Activated naive CD8-positive, alpha-beta T cell treated with anti-CD3 and anti-CD28 coated beads, Interleukin-2, amount 50 U/mL, for 16 hours (primary cell): Measurements from ENCODE around the gene LORICRIN.

ENCODE experiments used
- DNase-seq: peaks from one replicate; pipeline ENCODE4 v3.0.0-alpha.2; 2020; ENCODE audit warnings: low read depth, low spot score

The LORICRIN gene

DNA sequence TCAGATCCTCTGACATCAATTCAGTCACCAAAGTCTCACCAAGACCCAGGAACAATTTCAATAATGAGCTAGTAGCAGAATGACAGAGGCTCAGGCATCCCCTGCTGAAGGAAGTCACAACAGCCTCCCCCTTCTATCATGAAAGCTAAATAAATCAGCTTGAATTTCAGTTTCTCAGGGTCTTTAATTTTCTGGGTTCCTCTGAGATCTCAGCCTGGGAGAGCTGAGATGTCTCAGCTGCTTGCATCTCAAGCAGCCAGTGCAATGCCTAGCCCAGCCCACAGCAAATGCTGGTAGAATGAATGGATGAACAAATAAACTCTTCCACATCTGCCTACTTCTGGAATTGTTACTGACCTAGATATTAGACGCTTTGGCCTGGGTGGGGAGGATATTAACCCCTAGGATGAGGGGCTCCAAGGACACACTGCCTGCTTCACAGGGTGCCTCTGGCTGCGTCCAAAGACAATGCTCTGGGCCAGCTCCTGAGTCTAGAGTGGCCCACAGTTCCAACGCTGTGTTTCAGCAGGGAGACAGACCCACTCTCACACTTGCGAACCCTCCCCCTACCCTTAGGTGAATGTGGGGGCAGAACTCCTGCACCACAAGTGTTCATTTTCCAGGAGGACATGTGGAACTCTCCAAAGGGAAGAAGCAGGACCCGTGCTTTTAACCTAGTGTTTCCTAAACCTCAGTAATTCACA lies 11.2 kb upstream of the LORICRIN start:
- no peak for DNase-seq

- DNase-seq: no peak
Measured at GRCh38 chr1:153250166-153250565, 9.3 kb upstream of the LORICRIN start.

- DNase-seq: no peak
Measured at GRCh38 chr1:153251087-153251486, 8.4 kb upstream of the LORICRIN start.

- no peak for DNase-seq
Measured at GRCh38 chr1:153251562-153251961, 7.9 kb upstream of the LORICRIN start.

DNA sequence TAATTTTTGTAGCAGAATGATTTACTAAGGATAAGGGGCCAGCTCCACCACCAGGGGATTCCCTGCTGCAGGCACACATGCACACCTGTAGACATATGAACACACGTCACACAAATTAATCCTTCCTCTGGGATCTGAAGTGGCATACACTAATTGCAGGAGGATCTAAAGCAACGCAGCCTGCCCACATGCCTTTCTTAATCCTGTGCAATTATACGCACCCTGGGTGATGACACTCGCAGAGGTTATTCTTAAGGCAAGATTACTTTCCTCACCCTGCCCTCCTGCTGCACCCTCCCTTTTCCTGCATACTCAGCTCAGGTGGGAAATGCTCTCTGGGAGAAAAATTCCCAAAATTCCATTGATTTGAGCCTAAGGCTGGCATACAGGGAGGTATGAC lies 7.5 kb upstream of the LORICRIN start:
- no peak for DNase-seq

GRCh38 chr1:153253076-153253475 lies 6.4 kb upstream of the LORICRIN start:
- no peak for DNase-seq

GRCh38 chr1:153253693-153254092 lies 5.8 kb upstream of the LORICRIN start:
- no peak for DNase-seq

DNA sequence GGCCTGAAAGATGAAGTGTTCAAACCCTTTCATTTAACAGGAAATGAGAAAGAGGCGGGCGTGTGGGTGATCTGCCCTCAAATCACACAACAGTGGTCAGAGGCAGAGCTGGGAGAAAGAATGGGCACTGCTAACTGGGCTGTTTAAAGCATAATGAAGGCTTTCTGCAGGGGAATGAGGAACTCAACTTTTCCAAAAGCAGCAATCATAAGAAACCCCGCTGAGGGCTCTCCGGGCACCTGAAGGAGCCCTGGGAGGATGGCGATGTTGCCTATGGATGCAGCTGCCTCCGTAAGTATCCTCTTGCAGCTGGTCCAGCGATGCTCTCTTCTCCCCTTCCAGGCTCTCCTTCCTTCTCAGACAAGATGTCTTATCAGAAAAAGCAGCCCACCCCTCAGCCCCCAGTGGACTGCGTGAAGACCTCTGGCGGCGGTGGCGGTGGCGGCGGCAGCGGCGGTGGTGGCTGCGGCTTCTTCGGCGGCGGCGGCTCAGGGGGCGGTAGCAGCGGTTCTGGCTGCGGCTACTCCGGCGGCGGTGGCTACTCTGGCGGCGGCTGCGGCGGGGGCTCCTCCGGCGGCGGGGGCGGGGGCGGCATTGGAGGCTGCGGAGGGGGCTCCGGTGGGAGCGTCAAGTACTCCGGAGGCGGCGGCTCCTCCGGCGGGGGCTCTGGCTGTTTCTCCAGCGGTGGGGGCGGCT lies 1.2 kb downstream of the LORICRIN start:
- DNase-seq: no peak

GRCh38 chr1:153261281-153262069 lies 2.0 kb downstream of the LORICRIN start:
- DNase-seq: no peak

- no peak for DNase-seq
Measured at GRCh38 chr1:153262070-153262366, 2.5 kb downstream of the LORICRIN start.

DNA sequence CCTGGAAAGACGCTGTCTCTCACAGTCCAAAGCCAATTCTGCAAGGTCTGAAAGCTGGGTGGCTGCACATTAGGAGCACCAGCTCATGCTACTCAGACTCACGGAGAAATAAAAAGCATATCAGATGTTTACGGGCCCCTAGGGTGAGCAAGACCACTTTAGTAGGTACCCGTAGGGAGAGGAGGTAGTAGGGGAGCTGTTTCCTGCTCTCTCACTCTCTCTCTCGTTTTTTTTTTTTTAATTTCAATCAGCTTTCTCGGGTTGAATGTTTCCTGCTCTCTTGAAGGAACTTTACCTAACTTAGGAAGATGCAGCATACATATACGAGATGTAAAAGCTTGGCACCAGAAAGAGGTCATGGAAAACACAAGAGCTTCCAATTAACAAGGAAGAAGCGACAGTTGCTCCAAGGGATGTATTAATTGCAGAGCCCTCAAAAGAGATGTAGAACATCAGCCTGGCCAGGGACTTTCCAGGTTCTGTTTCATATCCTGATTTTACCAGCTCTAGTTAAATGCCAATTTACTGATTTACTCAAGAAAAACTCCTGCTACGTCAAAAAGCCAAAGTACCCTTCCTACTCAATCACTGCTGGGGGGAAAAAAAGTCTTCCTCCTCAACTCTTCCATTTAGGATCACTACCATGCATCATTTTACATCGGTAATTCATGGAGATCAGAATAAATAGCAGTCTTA lies 3.1 kb downstream of the LORICRIN start:
- DNase-seq: no peak

- DNase-seq: no peak
Measured at GRCh38 chr1:153265457-153265856, 6.0 kb downstream of the LORICRIN start.

- no peak for DNase-seq
Measured at GRCh38 chr1:153271711-153272110, 12.2 kb downstream of the LORICRIN start.

DNA sequence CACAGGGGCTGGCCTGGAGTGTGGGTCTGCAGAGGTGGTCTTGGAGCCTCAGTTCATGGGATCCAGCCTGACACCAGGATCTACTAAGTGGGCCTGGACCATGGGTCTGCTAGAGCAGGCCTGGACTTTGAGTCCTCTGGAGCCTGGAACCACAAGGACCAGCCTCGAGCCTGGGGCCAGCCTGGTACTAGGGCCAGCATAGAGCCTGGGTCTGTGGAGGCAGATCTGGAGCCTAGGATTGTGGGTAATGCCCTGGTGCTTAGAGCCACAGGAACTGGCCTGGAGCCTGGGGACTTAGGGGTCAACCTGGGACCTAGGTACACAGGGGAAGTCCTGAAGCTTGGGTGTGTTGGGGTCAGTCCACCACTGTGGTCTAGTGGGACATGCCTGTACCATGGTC lies 12.7 kb downstream of the LORICRIN start:
- no peak for DNase-seq

DNA sequence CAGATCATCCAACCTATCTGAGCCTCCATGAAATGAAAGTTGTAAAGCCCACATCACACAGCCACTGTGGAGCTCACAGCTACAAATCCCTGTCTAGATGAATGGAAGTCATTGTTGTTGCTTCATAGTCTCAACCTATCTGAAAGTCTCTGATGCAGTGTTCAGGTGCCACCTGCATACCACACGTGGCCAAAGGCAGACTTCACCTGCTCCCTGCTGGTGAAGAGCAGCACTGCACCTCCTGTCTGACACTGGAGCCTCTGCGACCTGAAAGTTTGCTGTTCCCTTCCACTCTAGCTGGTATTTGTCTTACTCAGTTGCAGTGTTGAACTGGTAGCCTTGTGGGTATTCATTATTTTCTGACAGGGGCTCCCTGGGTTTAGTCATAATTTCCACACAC lies 18.4 kb downstream of the LORICRIN start:
- DNase-seq: no peak

DNA sequence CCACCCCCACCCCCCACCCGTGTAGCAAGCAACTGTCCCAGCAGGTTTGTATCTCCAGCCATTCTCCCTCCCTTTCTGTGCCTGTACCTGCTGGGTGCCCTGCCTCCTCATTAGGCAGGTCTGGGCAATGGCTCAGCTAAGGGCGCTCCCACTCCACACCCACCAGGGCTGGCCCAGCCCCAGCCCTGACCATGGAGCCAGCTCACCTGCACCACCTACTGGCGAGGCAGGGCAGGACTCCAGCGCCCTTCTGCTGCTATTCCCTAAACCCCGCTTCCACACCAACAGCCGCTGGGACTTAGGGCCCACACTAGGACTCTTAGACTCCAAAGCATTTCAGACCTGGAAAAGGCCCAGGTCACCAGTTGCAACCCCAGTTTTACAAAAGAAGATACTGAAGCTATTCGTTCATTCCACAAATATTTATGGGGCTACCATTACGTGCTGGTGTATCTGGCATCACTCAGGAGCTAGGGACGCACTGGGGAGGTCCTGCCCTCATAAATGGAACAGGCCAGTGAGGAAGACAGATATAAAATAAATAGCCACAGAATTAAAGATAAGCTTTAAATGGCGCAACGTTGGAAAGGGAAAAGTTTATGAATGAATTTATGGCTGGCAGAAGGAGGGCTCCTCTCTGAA lies 29.3 kb downstream of the LORICRIN start:
- no peak for DNase-seq

GRCh38 chr1:153291514-153291913 lies 32.0 kb downstream of the LORICRIN start:
- DNase-seq: no peak

DNA sequence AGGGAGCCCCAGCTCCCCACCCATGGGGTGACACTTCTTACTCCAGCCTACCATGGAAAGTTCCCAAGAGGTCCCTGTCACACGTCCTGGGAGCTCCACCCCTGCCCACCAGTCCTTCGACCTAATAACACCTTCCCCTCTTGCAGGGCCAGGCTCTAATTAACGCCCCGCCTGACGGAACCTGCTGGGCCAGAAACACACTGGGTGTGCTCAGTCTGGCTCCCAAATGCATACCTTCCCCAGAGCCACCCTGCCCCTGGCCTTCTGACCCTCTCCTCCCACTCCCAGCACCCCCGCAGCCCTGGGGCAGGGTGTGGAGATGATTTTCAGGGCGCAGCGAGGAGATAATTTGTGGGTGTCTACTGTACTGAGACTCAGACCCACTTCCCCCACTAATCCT lies 32.7 kb downstream of the LORICRIN start:
- DNase-seq: no peak

DNA sequence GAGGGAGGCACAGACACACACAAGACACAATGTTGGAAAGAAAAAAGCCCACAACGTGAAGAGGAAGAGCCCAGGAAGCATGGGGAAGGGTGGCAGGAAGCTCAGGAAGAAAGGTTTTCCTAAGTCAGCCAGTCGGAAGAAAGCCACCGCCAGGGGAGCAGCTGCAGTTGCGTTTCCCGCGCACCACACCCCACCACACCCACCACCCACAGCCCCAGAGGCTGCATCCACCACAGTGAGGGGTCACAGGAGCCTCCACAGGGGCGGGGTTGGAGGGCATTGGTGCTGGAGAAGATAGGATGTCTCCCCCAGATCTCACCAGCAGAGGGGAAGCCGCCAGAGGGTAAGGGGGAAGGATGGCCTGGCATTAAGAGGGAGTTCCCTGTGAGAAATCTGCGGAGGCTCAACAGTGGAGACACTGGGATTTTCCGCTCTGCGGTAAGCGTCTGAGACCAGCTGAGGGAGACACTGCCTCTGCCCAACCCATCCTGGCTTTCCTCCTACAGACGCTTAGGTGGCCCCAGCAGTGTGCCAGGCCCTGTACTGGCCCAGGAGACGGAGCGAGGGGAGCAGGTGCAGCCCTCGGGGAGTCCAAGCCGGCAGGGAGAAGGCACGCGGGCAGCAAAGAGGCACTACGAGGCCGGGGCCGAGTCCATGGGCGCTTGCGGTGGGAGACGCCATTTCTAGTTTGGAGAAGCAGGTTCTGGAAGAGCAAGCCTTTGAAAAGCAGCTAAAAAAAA lies 33.4 kb downstream of the LORICRIN start:
- DNase-seq: no peak

GRCh38 chr1:153293480-153293775 lies 33.9 kb downstream of the LORICRIN start:
- DNase-seq: no peak

DNA sequence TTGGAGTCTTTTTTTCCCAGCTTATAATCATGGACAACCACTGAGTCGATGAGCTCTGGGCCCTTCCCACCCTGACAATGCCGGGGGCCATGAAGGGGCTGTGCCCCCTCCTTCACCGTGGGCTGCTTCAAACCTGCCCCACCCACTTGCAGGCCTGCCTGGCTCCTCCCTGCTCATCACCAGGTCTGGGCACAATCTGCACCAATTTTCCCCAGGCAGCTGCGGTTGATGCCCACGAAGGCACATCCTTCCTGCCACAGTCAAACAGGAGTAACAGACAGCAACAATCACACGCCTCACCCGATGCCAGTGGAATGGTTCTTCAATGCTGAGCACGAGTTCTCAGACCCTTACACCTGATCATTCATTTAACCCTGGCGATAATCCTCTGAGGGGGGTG lies 34.4 kb downstream of the LORICRIN start:
- no peak for DNase-seq
